Mesenchymal stem cell (in vitro differentiated cells and primary cell): Measurements from ENCODE around the gene HOXD3.

Experiments used
- DNase-seq: peaks from one replicate; pipeline ENCODE4 v3.0.0-alpha.2; 2013
- H2AFZ ChIP-seq: one replicate; pipeline ENCODE4 v1.6.1; 2013; ENCODE audit warnings: low read depth, mild to moderate bottlenecking, control low read depth, inconsistent platforms, low read length, moderate library complexity
- H2AK5ac ChIP-seq: 2 replicates; pipeline ENCODE4 v1.6.1; 2013; ENCODE audit warnings: low read length, moderate library complexity, mild to moderate bottlenecking, inconsistent platforms; ENCODE audit not compliant: severe bottlenecking
- H2BK120ac ChIP-seq: one replicate; pipeline ENCODE4 v1.6.1; 2013; ENCODE audit warnings: low read depth, mild to moderate bottlenecking, inconsistent platforms, low read length, moderate library complexity
- H2BK12ac ChIP-seq, 2 experiments: one replicate each; pipeline ENCODE4 v1.6.1; 2013; ENCODE audit warnings: inconsistent platforms in 2 of 2, low read length in 2 of 2, mild to moderate bottlenecking in 2 of 2, moderate library complexity in 2 of 2, control low read depth in 1 of 2
- H2BK15ac ChIP-seq: one replicate; pipeline ENCODE4 v1.6.1; 2013; ENCODE audit warnings: mild to moderate bottlenecking, low read depth, inconsistent platforms; ENCODE audit not compliant: poor library complexity, severe bottlenecking
- H2BK5ac ChIP-seq: 2 replicates; pipeline ENCODE4 v1.6.1; 2013; ENCODE audit warnings: low read depth, mild to moderate bottlenecking, low read length, control low read depth, inconsistent platforms; ENCODE audit not compliant: poor library complexity, severe bottlenecking
- H3K14ac ChIP-seq, 2 experiments: one replicate each; pipeline ENCODE4 v1.6.1; 2013; ENCODE audit warnings: inconsistent platforms in 2 of 2, low read length in 2 of 2, control low read depth in 1 of 2, mild to moderate bottlenecking in 1 of 2, moderate library complexity in 1 of 2
- H3K18ac ChIP-seq, 2 experiments: one replicate each; pipeline ENCODE4 v1.6.1; 2013; ENCODE audit warnings: inconsistent platforms in 2 of 2, low read length in 2 of 2, control low read depth in 1 of 2, low read depth in 1 of 2, mild to moderate bottlenecking in 1 of 2
- H3K23ac ChIP-seq, 2 experiments: one replicate each; pipeline ENCODE4 v1.6.1; 2013; ENCODE audit warnings: inconsistent platforms in 2 of 2, low read length in 2 of 2, mild to moderate bottlenecking in 2 of 2, moderate library complexity in 2 of 2, control low read depth in 1 of 2
- H3K27ac ChIP-seq: 2 replicates; pipeline ENCODE4 v1.5.1; 2013; ENCODE audit warnings: mild to moderate bottlenecking, moderate library complexity, low read length, control low read depth, inconsistent platforms; ENCODE audit not compliant: poor library complexity, severe bottlenecking
- H3K27me3 ChIP-seq, 2 experiments: 2 replicates each; pipeline versions ENCODE4 v1.6.1 to v1.7.0; 2013; ENCODE audit warnings: low read length in 2 of 2, mild to moderate bottlenecking in 2 of 2, moderate library complexity in 2 of 2, control low read depth in 1 of 2, inconsistent platforms in 1 of 2; ENCODE audit not compliant: control insufficient read depth in 1 of 2, insufficient read depth in 1 of 2
- H3K36me3 ChIP-seq, 2 experiments: 2 replicates each; pipeline versions ENCODE4 v1.6.1 to v1.7.0; 2013; ENCODE audit warnings: low read length in 2 of 2, control low read depth in 1 of 2, inconsistent platforms in 1 of 2, low read depth in 1 of 2, mild to moderate bottlenecking in 1 of 2; ENCODE audit not compliant: insufficient read depth in 2 of 2, control insufficient read depth in 1 of 2
- H3K4ac ChIP-seq, 2 experiments: one replicate each; pipeline ENCODE4 v1.6.1; 2013; ENCODE audit warnings: inconsistent platforms in 2 of 2, low read length in 2 of 2, mild to moderate bottlenecking in 2 of 2, moderate library complexity in 2 of 2, control low read depth in 1 of 2, low read depth in 1 of 2
- H3K4me1 ChIP-seq: 2 replicates; pipeline ENCODE4 v1.6.1; 2013; ENCODE audit warnings: low read depth, low read length, control low read depth; ENCODE audit not compliant: control insufficient read depth, insufficient read depth
- H3K4me2 ChIP-seq: 2 replicates; pipeline ENCODE4 v1.6.1; 2013; ENCODE audit warnings: low read length, mild to moderate bottlenecking, inconsistent platforms; ENCODE audit not compliant: poor library complexity, severe bottlenecking
- H3K4me3 ChIP-seq, 2 experiments: 2 replicates each; pipeline versions ENCODE4 v1.5.1 to v1.7.0; 2013; ENCODE audit warnings: low read length in 2 of 2, mild to moderate bottlenecking in 2 of 2, control low read depth in 1 of 2, low read depth in 1 of 2; ENCODE audit not compliant: insufficient read depth in 1 of 2
- H3K79me1 ChIP-seq: replicated peaks from 2 replicates; pipeline ENCODE4 v1.6.1; 2013; ENCODE audit warnings: mild to moderate bottlenecking, control low read depth, low read length, inconsistent platforms; ENCODE audit not compliant: poor library complexity, severe bottlenecking
- H3K9ac ChIP-seq: 2 replicates; pipeline ENCODE4 v1.7.0; 2013; ENCODE audit warnings: mild to moderate bottlenecking, low read length, moderate library complexity
- H3K9me3 ChIP-seq: 2 replicates; pipeline ENCODE4 v1.7.0; 2013; ENCODE audit warnings: mild to moderate bottlenecking, low read length; ENCODE audit not compliant: control insufficient read depth
- H4K8ac ChIP-seq: one replicate; pipeline ENCODE4 v1.6.1; 2013; ENCODE audit warnings: inconsistent platforms, mild to moderate bottlenecking, low read length, moderate library complexity
- H4K91ac ChIP-seq: one replicate; pipeline ENCODE4 v1.6.1; 2013; ENCODE audit warnings: mild to moderate bottlenecking, low read length, inconsistent platforms
- WGBS: methylation state at CpG from one replicate; pipeline ENCODE4 v1.1.7; 2013; ENCODE audit warnings: mixed read lengths; 5-methylcytosine and 5-hydroxymethylcytosine counted together

The HOXD3 gene

DNA sequence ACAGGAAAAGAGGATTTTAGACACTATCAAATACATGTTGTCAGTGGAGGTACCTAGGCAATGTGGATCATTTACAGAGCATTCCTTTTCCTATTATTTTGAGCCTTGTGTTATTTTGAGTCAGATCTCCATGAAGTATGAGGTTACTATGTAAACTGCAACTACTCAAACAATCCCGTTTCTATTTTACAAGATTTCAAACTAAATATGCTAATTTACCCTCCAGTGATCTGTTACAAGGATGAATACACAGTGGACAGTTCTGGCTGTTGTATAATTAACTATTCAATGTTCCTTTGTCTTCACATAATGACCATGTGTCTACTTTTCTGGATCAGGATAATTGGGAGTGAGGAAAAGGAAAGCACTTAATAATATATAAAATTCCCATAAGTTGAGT is 35.9 kb downstream of the HOXD3 start:
- H3K4me3 ChIP-seq: no peak overlapping the region
- H2BK15ac ChIP-seq: no peak overlapping the region
- H3K14ac ChIP-seq: no peak overlapping the region
- no peak overlapping the region for H3K18ac ChIP-seq
- WGBS: no CpG with 5 or more reads among the region's 1 CpG
- H2AFZ ChIP-seq: no peak overlapping the region
- no peak overlapping the region for H3K9ac ChIP-seq
- no peak overlapping the region for H4K8ac ChIP-seq
- no peak overlapping the region for H2BK120ac ChIP-seq
- no peak overlapping the region for H3K4ac ChIP-seq
- H3K9me3 ChIP-seq: no peaks in the 10 kb centered on the region
- no peak overlapping the region for H3K4me2 ChIP-seq
- no peak overlapping the region for H3K27ac ChIP-seq
- no peak overlapping the region for H2AK5ac ChIP-seq
- no peak for DNase-seq
- H3K36me3 ChIP-seq: peaks cover 0 to 2% of the 10 kb centered on the region in 2 experiments
- no peak overlapping the region for H3K23ac ChIP-seq
- peaks cover 47 to 66% of the 10 kb centered on the region in 2 experiments for H3K27me3 ChIP-seq
- H2BK12ac ChIP-seq: no peak overlapping the region
- peaks cover 15% of the 10 kb centered on the region for H3K4me1 ChIP-seq
- no peak overlapping the region for H4K91ac ChIP-seq
- H3K79me1 ChIP-seq: no peaks in the 10 kb centered on the region
- H2BK5ac ChIP-seq: no peak overlapping the region

DNA sequence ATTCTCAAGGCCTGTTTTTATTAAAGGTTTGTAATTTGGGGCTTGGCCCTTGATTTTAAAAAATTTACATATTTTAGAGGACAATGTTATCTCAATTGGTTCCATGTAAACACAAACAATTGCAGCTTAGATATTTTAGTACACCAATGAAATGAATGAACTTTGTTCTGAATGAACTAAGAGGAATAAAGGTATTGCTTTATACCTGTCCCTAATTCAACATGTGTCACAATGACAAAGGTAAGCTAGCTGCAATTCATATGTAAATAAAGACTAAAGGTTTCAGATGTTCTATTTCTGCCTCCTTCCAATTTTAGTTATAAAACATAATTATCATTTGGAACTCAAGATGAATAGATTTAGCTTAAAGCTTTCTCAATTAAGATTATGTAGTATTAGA is 42.8 kb downstream of the HOXD3 start:
- H3K27ac ChIP-seq: no peak overlapping the region
- H2BK5ac ChIP-seq: no peak overlapping the region
- H3K9me3 ChIP-seq: peaks cover 6% of the 10 kb centered on the region
- no peaks in the 10 kb centered on the region for H3K79me1 ChIP-seq
- no peak for DNase-seq
- no peak overlapping the region for H3K9ac ChIP-seq
- H2AK5ac ChIP-seq: no peak overlapping the region
- no peak overlapping the region for H2BK12ac ChIP-seq
- no peaks in the 10 kb centered on the region for H3K36me3 ChIP-seq
- H2BK15ac ChIP-seq: no peak overlapping the region
- H3K27me3 ChIP-seq: peaks cover 9 to 13% of the 10 kb centered on the region in 2 experiments
- H3K4ac ChIP-seq: no peak overlapping the region
- no peak overlapping the region for H4K8ac ChIP-seq
- no peak overlapping the region for H3K14ac ChIP-seq
- no peak overlapping the region for H3K4me3 ChIP-seq
- H2AFZ ChIP-seq: no peak overlapping the region
- no peaks in the 10 kb centered on the region for H3K4me1 ChIP-seq
- H3K4me2 ChIP-seq: no peak overlapping the region
- H3K18ac ChIP-seq: no peak overlapping the region
- no peak overlapping the region for H3K23ac ChIP-seq
- no peak overlapping the region for H2BK120ac ChIP-seq
- no peak overlapping the region for H4K91ac ChIP-seq

DNA sequence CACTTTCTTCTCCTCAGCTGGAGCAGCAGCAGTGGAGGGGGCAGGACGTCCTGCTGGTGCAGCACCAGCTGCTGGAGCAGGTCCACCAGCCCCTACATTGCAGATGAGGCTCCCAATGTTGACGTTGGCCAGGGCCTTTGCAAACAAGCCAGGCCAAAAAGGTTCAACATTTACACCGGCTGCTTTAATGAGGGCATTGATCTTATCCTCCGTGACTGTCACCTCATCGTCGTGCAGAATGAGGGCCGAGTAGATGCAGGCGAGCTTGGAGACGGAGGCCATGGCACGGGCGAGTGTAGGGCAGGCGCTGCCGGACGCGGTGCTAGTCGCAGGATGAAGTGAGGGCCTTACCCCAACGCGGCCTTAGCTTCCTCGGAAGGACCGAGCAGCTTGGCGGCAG is 43.9 kb downstream of the HOXD3 start:
- no peak overlapping the region for H3K27ac ChIP-seq
- H3K9ac ChIP-seq: no peak overlapping the region
- no peak overlapping the region for H2AFZ ChIP-seq
- H2BK120ac ChIP-seq: no peak overlapping the region
- no peak overlapping the region for H2BK5ac ChIP-seq
- peak overlapping the region in 1 of 2 experiments; percentile 7 for H3K14ac ChIP-seq
- no peak overlapping the region for H4K91ac ChIP-seq
- H2BK12ac ChIP-seq: no peak overlapping the region
- H3K79me1 ChIP-seq: no peaks in the 10 kb centered on the region
- DNase-seq: no peak
- no peak overlapping the region for H2AK5ac ChIP-seq
- H3K18ac ChIP-seq: no peak overlapping the region
- H3K36me3 ChIP-seq: no peaks in the 10 kb centered on the region
- peaks cover 12 to 13% of the 10 kb centered on the region in 2 experiments for H3K27me3 ChIP-seq
- peaks cover 6% of the 10 kb centered on the region for H3K9me3 ChIP-seq
- no peak overlapping the region for H3K4me2 ChIP-seq
- H3K4me1 ChIP-seq: no peaks in the 10 kb centered on the region
- H3K4me3 ChIP-seq: no peak overlapping the region
- 85% methylated on average over 18 of the region's 21 CpGs for WGBS
- H4K8ac ChIP-seq: no peak overlapping the region
- H3K23ac ChIP-seq: no peak overlapping the region
- no peak overlapping the region for H3K4ac ChIP-seq
- no peak overlapping the region for H2BK15ac ChIP-seq

DNA sequence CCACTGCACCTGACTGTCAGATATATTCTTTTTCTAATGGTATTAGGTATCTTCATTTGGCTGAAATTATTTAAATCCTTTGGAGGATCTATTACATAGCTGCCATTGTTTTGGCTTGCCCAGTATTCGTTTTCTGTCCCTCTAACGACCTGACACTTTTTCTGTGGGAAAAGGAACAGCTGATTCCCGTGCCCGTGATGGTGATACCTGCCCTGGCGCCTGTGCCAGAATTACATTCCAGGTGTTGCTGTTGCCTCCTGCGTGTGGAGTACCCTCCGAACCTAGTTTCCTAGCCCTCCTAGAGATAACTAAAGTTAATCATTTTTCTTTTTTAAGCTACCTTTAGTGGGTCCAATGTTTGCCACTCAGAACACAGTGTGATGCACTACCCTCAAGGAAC is 45.4 kb downstream of the HOXD3 start:
- no peak overlapping the region for H2BK5ac ChIP-seq
- DNase-seq: no peak
- H3K36me3 ChIP-seq: no peaks in the 10 kb centered on the region
- H3K27ac ChIP-seq: no peak overlapping the region
- WGBS: 74% methylated on average over 6 of the region's 7 CpGs
- H3K4ac ChIP-seq: no peak overlapping the region
- no peaks in the 10 kb centered on the region for H3K79me1 ChIP-seq
- H2BK120ac ChIP-seq: no peak overlapping the region
- H2BK12ac ChIP-seq: no peak overlapping the region
- H3K9me3 ChIP-seq: peaks cover 6% of the 10 kb centered on the region
- H2AFZ ChIP-seq: no peak overlapping the region
- H2AK5ac ChIP-seq: no peak overlapping the region
- no peak overlapping the region for H3K9ac ChIP-seq
- peaks cover 7 to 9% of the 10 kb centered on the region in 2 experiments for H3K27me3 ChIP-seq
- no peak overlapping the region for H3K18ac ChIP-seq
- no peaks in the 10 kb centered on the region for H3K4me1 ChIP-seq
- H3K4me3 ChIP-seq: no peak overlapping the region
- no peak overlapping the region for H3K23ac ChIP-seq
- no peak overlapping the region for H4K8ac ChIP-seq
- no peak overlapping the region for H4K91ac ChIP-seq
- H2BK15ac ChIP-seq: no peak overlapping the region
- H3K14ac ChIP-seq: no peak overlapping the region
- H3K4me2 ChIP-seq: no peak overlapping the region
